AG08395 (cell line): Measurements from ENCODE around the gene LPCAT4.

ENCODE experiments used
- DNase-seq: peaks from one replicate; pipeline ENCODE4 v3.0.0; 2012; ENCODE audit warnings: mixed read lengths, low spot score

LPCAT4 gene

GRCh38 chr15:34336991-34337556 is 29.9 kb downstream of the LPCAT4 start:
- no peak for DNase-seq

GRCh38 chr15:34336231-34336990 is 30.6 kb downstream of the LPCAT4 start:
- no peak for DNase-seq

- no peak for DNase-seq
These were observed 31.6 kb downstream of the LPCAT4 start for GRCh38 chr15:34335176-34336032.

- DNase-seq, result no peak
These were observed 32.3 kb downstream of the LPCAT4 start for GRCh38 chr15:34334672-34335071.

GRCh38 chr15:34332553-34333120 is 34.4 kb downstream of the LPCAT4 start:
- no peak for DNase-seq

GRCh38 chr15:34331809-34332208 is 35.2 kb downstream of the LPCAT4 start:
- no peak for DNase-seq

GRCh38 chr15:34330279-34330678 is 36.7 kb downstream of the LPCAT4 start:
- no peak for DNase-seq

- DNase-seq, result no peak
These were observed 38.0 kb downstream of the LPCAT4 start for GRCh38 chr15:34329006-34329405.

- DNase-seq, result no peak
These were observed 39.1 kb downstream of the LPCAT4 start for GRCh38 chr15:34327906-34328305.

- DNase-seq, result no peak
These were observed 41.6 kb downstream of the LPCAT4 start for GRCh38 chr15:34325368-34325767.

GRCh38 chr15:34324933-34325332 is 42.1 kb downstream of the LPCAT4 start:
- DNase-seq, result no peak

- no peak for DNase-seq
These were observed 43.8 kb downstream of the LPCAT4 start for GRCh38 chr15:34323217-34323616.

- peak; percentile 64 for DNase-seq
These were observed 48.5 kb downstream of the LPCAT4 start for GRCh38 chr15:34318277-34319079.

- no peak for DNase-seq
These were observed 52.2 kb downstream of the LPCAT4 start for GRCh38 chr15:34314491-34315490.

- DNase-seq, result no peak
These were observed 55.4 kb downstream of the LPCAT4 start for GRCh38 chr15:34311563-34311962.
